Activated CD4-positive, alpha-beta T cell treated with anti-CD3 and anti-CD28 coated beads for 1 hour (primary cell): ENCODE results near the gene ZNF836.
"Not testable (repeated sequence)": the region's sequence is repeated elsewhere in the genome, so short reads cannot be mapped to it uniquely, and the experiment has no call there.

ENCODE experiments used
- DNase-seq: peaks from one replicate; pipeline ENCODE4 v3.0.0-alpha.2; 2020

The ZNF836 gene

GRCh38 chr19:52171321-52172169, at the start of gene ZNF836:
Gene ZNF836, minus strand, starts transcription at chr19:52171621. Its CDS starts 3,549 bp downstream, at chr19:52168072.
- DNase-seq, result peak; percentile 87

DNA sequence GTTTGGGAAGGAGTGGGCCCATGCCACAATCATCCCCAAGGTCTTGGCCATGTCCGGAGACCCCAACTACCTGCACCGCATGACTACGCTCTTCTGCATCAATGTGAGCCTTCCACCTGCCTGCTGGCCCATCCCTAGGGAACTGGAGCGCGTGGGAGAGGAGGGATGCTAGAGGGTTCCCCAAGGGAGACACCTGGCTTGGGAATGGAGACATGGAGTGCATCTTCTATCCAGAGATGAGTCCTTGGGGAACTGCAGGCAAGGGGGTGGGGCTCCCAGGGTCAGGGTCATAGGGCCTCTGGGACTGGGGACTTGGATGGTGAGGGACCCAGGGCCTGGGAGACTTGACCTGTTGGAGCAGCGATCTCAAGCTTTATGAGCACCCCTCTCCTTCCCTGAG, 49.6 kb upstream of the ZNF836 start:
- no peak for DNase-seq

GRCh38 chr19:52219611-52220010, 48.2 kb upstream of the ZNF836 start:
- DNase-seq, result no peak

DNA sequence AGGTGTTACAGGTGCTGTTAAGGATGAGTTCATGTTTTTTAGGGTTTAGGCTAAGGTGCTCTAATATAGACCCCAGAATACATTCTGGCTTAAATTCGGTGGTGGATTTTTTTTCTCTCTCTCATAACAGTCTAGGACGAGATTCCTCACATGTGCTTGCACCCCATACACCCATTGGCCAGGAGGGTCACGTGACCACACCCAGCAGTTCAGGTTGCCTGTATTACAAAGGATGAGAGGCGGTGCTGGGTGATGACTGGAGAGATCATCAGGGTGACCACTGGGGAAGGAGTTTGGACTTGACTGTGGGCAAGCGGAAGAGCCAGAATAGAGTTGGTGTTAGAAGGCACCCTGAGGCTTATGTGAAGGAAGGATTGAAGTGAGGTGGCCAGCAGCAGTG, 46.2 kb upstream of the ZNF836 start:
- no peak for DNase-seq

DNA sequence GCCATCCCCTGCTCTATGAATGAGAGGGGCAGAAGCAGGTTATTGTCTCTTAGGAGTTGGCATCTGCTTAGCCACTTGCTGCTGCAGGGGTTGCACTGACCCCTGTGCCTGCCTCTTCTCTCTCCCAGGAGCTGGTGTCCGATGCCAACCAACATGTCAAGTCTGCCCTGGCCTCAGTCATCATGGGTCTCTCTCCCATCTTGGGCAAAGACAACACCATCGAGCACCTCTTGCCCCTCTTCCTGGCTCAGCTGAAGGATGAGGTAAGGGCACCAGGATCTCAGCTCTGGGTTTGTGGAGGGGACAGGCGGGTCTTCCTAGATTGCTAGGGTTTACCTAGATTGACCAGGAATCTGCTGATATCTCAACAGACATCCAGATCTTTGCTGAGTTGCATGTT, 45.0 kb upstream of the ZNF836 start:
- DNase-seq, result no peak

DNA sequence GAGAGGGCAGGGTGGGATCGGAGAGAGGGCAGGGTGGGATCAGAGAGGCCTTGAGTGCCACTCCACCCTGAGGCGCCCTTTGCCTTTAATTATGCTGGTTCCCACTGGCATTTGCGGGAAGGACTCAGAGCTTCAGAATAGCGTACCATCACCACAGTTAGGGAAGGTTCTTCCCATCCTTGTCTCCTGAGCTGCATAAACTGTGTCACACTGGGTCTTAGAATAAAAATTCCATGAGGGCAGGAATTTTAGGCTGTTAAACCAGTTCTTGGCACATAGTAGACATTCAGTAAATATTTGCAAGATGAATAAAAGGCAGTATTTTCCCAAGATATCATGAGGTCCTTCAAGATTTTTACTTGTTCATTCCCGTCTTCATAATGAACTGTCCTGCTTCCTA, 42.8 kb upstream of the ZNF836 start:
- DNase-seq, result no peak

DNA sequence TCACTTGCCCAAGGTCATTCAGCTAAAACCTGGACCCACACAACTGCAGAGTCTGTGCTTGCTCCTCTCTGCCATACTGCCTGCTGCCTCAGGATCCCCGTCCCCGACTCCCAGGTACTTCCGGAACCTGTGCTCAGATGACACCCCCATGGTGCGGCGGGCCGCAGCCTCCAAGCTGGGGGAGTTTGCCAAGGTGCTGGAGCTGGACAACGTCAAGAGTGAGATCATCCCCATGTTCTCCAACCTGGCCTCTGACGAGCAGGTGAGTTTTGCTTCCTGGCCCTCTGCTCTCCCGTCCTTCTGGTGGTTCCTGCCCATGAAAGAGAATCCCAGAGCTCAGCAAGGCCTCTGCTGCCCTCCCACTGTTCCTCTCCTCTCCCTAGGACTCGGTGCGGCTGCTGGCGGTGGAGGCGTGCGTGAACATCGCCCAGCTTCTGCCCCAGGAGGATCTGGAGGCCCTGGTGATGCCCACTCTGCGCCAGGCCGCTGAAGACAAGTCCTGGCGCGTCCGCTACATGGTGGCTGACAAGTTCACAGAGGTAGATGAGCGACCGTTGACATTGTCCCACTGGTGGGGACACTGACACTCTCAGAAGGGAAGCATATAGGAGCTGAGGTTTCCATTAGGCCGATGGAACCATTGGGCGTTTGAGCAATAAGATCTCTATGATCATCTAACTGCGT, 41.3 kb upstream of the ZNF836 start:
- no peak for DNase-seq

- DNase-seq, result no peak
These were observed 40.6 kb upstream of the ZNF836 start for GRCh38 chr19:52211926-52212571.

DNA sequence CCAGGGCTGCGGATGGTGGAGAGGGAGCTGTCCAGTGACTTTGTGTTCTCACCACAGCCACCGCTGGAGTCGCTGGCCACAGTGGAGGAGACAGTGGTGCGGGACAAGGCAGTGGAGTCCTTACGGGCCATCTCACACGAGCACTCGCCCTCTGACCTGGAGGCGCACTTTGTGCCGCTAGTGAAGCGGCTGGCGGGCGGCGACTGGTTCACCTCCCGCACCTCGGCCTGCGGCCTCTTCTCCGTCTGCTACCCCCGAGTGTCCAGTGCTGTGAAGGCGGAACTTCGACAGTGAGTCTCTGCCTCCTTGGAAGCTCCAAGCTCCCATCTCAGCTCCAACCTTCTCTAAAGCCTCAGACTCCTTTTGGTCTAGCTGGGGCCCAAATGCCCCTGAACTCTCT, 39.8 kb upstream of the ZNF836 start:
- no peak for DNase-seq

- no peak for DNase-seq
These were observed 35.1 kb upstream of the ZNF836 start for GRCh38 chr19:52206481-52206880.

- DNase-seq, result not testable (repeated sequence)
These were observed 29.5 kb upstream of the ZNF836 start for GRCh38 chr19:52200755-52201391.

- no peak for DNase-seq
These were observed 28.6 kb upstream of the ZNF836 start for GRCh38 chr19:52200044-52200443.

DNA sequence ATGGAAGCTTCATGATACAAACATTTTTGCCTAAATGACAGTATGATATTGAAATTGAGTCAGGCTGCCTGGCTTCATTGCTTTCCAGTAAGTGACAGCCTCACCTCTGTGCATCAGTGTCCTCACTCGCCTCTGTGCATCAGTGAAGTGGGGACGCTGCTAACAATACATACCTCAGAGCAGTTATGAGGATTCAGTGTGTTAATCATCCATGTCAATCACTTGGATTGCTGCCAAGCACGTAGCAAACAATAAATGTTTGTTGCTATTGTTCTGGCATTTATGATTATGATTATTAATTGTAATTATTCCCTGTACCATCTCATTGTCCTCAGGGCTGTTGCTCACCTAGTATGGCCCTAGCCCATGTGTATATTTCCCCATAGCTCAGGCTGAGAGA, 27.3 kb upstream of the ZNF836 start:
- DNase-seq, result no peak

- DNase-seq, result no peak
These were observed 26.5 kb upstream of the ZNF836 start for GRCh38 chr19:52197964-52198363.

DNA sequence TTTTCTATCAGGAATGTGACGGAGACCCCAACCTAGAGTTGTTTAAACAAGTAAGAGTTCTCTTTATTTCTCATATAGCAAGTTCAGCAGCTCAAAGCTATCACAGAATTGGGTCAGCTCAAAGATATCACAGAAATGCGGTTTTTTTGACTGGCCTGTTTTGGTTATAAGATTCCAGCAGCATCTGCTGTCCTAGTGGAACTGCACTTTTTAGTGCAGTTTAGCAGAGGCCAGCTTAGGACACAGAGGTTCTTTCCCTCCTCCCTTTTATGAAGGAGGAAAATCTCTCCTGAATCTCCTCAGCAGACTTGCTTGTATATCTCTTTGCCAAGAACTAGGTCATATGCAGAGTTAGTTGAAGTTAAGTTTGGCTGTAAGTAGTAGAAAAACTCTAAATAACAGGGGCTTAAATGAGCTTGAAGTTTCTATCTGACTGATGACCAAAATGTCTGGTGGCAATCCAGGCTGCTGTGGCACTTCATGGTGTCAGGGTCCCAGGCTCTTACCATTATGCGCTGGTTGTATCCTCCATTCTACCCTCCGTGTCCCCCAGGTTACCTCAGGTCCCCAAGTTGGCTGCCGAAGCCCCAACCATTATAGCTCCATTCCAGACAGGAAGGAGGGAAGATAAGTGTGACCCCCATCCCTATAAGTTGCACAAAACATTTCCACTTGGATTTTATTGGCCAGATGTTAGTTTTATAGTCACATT, 25.0 kb upstream of the ZNF836 start:
- DNase-seq, result no peak

- DNase-seq, result no peak
These were observed 20.5 kb upstream of the ZNF836 start for GRCh38 chr19:52191951-52192350.

GRCh38 chr19:52191389-52191788, 20.0 kb upstream of the ZNF836 start:
- DNase-seq, result no peak

DNA sequence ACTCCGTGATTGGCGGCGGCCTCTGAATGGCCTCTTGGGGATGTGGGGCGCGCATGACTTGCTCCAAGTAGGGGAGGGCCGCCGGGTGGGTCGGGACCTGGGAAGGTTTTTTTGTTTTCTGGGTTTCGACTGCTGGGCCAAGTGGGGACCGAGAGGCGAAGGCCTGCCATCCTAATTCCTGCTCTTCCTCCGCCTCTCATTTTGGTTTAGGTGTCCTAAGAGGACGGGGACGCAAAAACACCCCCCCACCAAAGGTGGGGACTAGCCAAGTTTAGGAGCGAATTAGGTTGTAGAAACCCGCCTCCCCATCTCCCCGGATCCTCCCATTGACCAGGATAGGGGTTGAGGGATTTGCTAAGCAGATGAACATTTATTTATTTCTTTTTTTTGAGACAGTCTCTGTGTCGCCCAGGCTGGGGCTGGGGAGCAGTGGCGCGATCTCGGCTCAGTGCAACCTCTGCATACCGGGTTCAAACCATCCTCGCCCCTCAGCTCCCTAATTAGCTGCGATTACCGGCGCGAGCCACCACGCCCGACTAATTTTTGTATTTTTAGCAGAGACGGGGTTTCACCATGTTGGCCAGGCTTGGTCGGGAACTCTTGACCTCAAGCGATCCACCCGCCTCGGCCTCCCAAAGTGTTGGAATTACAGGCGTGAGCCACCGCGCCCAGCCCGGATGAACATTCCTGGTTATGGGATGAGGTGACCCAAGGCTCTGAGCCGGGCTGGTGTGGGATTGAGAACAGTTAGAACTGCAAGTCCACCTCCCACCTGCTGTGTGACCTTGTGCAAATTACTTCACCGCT, 19.3 kb upstream of the ZNF836 start:
- no peak for DNase-seq

DNA sequence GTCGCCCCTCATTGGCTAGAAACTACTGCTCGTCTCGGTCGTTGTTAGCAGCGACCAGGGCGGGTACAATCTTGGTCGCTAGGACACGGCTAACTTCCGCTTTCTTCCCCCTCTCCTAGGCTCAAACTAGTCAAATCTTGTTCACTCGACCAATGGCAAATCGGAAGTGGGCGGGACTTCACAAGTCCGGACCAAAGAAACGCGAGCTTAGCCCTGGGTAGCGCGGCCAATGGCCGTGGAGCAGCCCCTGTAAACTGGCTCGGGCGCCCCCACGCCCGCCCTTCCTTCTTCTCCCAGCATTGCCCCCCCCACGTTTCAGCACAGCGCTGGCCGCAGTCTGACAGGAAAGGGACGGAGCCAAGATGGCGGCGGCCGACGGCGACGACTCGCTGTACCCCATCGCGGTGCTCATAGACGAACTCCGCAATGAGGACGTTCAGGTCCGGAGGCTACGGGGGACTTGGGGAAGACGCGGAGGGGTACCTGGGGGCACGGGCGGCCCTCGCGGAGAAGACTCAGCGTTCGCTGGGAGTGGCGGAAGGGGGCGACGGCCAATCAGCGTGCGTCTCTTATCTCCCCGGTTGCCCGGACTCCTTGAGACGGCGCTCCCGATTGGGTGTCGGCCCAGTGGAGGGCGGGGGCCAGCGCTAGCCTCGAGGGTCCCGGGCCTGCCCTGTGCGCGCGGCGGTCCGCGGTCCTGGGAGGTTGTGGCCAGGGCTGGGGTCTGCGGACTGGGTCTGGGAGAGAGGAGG, 18.5 kb upstream of the ZNF836 start, which contains the start of gene PPP2R1A:
Gene PPP2R1A, plus strand, starts transcription at position 318 of the 752 bp plus-strand sequence. Its CDS starts 45 bp downstream, at position 363.
- DNase-seq, result peak; percentile 98

- no peak for DNase-seq
These were observed 17.7 kb upstream of the ZNF836 start for GRCh38 chr19:52188822-52189734.
